ENCODE data around the gene HPX. TPM values are rescaled to one million over a fixed set of nuclear protein-coding genes. Genes with fewer than 3 reads are reported as not detected.

The HPX gene
- total RNA-seq, 1 experiment from 2014 or later, result 1.0 TPM

DNA sequence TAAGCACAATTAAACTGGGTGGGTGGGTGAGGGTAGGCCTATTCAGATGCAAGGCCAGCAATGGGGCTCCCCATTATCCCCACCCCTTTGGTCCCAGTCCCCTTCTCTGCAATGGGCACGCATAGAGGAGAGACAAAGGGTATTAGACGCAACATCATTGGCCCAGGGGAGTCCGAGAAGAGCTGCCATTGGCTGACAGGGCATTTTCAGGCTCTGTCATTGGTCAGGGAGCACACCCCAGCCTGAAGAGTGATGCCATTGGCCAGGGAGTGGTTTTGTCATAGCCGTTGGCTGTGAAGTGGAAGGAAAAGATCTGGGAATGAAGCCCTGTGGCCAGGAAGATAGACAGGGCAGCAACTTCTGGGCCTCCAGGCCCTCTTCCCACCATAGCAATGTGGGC is 35.8 kb upstream of the HPX start:
- Histone ChIP-seq H3K4me3 (ENCODE audit: low read depth in 2 of 2, low read length in 2 of 2) (no peak overlapping the region), H3K4me1 (ENCODE audit: control insufficient read depth, insufficient read depth, low read length) (peaks cover 31% of the 10 kb centered on the region), H3K36me3 (ENCODE audit: control insufficient read depth, insufficient read depth, low read length) (no peaks in the 10 kb centered on the region; the same call in 1 of the 2 replicates), H3K9me3 (ENCODE audit: control insufficient read depth, insufficient read depth, low read depth, low read length) (no peaks in the 10 kb centered on the region), H3K27ac (ENCODE audit: low read length) (no peak overlapping the region), H3K27me3 (ENCODE audit: control insufficient read depth, insufficient read depth, low read length) (no peaks in the 10 kb centered on the region)
- CTCF ChIA-PET, result interaction anchor here (1.1 kb wide), 1 partner anchor 97 kb away, joined by 5 read pairs; no protein-coding TSS in a partner anchor
- ATAC-seq (no peak), DNase-seq (ENCODE audit: low read depth, low spot score) (no peak)
- POLR2A ChIA-PET, result interaction anchor here (0.6 to 1.1 kb wide), 3 partner anchors 12 to 96 kb away, joined by 3 to 15 read pairs (median 8); no protein-coding TSS in a partner anchor
- intact Hi-C loops (cut with micrococcal nuclease; ENCODE audit: unreplicated experiment) (no loop called here), in situ Hi-C loops (cut with HindIII; ENCODE audit: low pct_unique_long_range_greater_than_20kb, low sequenced_read_pairs) (no loop called here)
- BruUV-seq (replicated peaks), result no TSS peak
- TF ChIP-seq TCF7L2 (IDR thresholded peaks at IDR 0.05; ENCODE audit: low read depth, low read length), result no peak
- TF ChIP-seq, protein P1, sequence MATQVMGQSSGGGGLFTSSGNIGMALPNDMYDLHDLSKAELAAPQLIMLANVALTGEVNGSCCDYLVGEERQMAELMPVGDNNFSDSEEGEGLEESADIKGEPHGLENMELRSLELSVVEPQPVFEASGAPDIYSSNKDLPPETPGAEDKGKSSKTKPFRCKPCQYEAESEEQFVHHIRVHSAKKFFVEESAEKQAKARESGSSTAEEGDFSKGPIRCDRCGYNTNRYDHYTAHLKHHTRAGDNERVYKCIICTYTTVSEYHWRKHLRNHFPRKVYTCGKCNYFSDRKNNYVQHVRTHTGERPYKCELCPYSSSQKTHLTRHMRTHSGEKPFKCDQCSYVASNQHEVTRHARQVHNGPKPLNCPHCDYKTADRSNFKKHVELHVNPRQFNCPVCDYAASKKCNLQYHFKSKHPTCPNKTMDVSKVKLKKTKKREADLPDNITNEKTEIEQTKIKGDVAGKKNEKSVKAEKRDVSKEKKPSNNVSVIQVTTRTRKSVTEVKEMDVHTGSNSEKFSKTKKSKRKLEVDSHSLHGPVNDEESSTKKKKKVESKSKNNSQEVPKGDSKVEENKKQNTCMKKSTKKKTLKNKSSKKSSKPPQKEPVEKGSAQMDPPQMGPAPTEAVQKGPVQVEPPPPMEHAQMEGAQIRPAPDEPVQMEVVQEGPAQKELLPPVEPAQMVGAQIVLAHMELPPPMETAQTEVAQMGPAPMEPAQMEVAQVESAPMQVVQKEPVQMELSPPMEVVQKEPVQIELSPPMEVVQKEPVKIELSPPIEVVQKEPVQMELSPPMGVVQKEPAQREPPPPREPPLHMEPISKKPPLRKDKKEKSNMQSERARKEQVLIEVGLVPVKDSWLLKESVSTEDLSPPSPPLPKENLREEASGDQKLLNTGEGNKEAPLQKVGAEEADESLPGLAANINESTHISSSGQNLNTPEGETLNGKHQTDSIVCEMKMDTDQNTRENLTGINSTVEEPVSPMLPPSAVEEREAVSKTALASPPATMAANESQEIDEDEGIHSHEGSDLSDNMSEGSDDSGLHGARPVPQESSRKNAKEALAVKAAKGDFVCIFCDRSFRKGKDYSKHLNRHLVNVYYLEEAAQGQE (IDR thresholded peaks at IDR 0.05; ENCODE audit: insufficient read depth in 1 of 2, low read depth in 2 of 2, low read length in 1 of 2), result no peak
- no peak for TF ChIP-seq POLR2AphosphoS5 (IDR thresholded peaks at IDR 0.05; ENCODE audit: low read depth, low read length)
- TF ChIP-seq, protein P2, sequence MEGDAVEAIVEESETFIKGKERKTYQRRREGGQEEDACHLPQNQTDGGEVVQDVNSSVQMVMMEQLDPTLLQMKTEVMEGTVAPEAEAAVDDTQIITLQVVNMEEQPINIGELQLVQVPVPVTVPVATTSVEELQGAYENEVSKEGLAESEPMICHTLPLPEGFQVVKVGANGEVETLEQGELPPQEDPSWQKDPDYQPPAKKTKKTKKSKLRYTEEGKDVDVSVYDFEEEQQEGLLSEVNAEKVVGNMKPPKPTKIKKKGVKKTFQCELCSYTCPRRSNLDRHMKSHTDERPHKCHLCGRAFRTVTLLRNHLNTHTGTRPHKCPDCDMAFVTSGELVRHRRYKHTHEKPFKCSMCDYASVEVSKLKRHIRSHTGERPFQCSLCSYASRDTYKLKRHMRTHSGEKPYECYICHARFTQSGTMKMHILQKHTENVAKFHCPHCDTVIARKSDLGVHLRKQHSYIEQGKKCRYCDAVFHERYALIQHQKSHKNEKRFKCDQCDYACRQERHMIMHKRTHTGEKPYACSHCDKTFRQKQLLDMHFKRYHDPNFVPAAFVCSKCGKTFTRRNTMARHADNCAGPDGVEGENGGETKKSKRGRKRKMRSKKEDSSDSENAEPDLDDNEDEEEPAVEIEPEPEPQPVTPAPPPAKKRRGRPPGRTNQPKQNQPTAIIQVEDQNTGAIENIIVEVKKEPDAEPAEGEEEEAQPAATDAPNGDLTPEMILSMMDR (IDR thresholded peaks at IDR 0.05), result no peak
- TF ChIP-seq SIN3A (IDR thresholded peaks at IDR 0.05; ENCODE audit: borderline replicate concordance, insufficient read depth, low read depth, low read length), result no peak

DNA sequence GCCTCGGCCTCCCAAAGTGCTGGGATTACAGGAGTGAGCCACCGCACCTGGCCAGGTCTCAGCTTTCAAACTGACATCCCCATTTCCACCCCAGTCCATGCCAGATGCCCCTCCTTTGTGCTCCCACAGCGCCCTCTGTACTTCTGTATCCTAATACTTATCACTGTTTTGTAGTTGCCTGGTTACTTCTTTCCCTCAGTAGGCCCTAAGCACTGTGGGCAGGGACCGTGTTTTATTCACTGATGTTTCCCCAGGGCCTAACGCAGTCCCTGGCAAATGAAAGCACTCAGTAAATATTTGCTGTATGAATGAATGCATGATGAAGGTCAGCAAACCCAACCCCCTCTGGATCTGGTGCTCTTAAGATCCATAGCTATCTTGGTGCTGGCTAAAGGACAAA is 35.1 kb upstream of the HPX start:
- H3K36me3 ChIP-seq (ENCODE audit: control insufficient read depth, insufficient read depth, low read length), result no peaks in the 10 kb centered on the region; the same call in 1 of the 2 replicates
- H3K4me1 ChIP-seq (ENCODE audit: control insufficient read depth, insufficient read depth, low read length), result peaks cover 31% of the 10 kb centered on the region
- no peaks in the 10 kb centered on the region for H3K27me3 ChIP-seq (ENCODE audit: control insufficient read depth, insufficient read depth, low read length)
- DNase-seq (ENCODE audit: low read depth, low spot score) (no peak), ATAC-seq (no peak)
- intact Hi-C loops (cut with micrococcal nuclease; ENCODE audit: unreplicated experiment) (no loop called here), in situ Hi-C loops (cut with HindIII; ENCODE audit: low pct_unique_long_range_greater_than_20kb, low sequenced_read_pairs) (no loop called here)
- H3K27ac ChIP-seq (ENCODE audit: low read length), result no peak overlapping the region
- no peak overlapping the region for H3K4me3 ChIP-seq (ENCODE audit: low read depth in 2 of 2, low read length in 2 of 2)
- no TSS peak for BruUV-seq (replicated peaks)
- TF ChIP-seq TCF7L2 (IDR thresholded peaks at IDR 0.05; ENCODE audit: low read depth, low read length), result no peak
- TF ChIP-seq, protein P1 (IDR thresholded peaks at IDR 0.05; ENCODE audit: insufficient read depth in 1 of 2, low read depth in 2 of 2, low read length in 1 of 2), result no peak
- TF ChIP-seq POLR2AphosphoS5 (IDR thresholded peaks at IDR 0.05; ENCODE audit: low read depth, low read length), result no peak
- TF ChIP-seq, protein P2 (IDR thresholded peaks at IDR 0.05), result no peak; the same call in 1 of the 2 replicates
- no peak for TF ChIP-seq SIN3A (IDR thresholded peaks at IDR 0.05; ENCODE audit: borderline replicate concordance, insufficient read depth, low read depth, low read length)
- CTCF ChIA-PET, result interaction anchor here (1.1 kb wide), 1 partner anchor 97 kb away, joined by 5 read pairs; no protein-coding TSS in a partner anchor
- POLR2A ChIA-PET, result interaction anchor here (0.6 to 1.1 kb wide), 4 partner anchors 13 to 363 kb away, joined by 3 to 15 read pairs (median 7); no protein-coding TSS in a partner anchor
- no peaks in the 10 kb centered on the region for H3K9me3 ChIP-seq (ENCODE audit: control insufficient read depth, insufficient read depth, low read depth, low read length)

All from Panc1 (cell line).